ENCODE results near the gene RBM47. TPM values are rescaled to one million over a fixed set of nuclear protein-coding genes. Genes with fewer than 3 reads are reported as not detected.
A peak's percentile ranks its signal among the peaks of the same experiment; 100 is the strongest.
"Not testable (repeated sequence)": the region's sequence is repeated elsewhere in the genome, so short reads cannot be mapped to it uniquely, and the experiment has no call there.

The RBM47 gene
- total RNA-seq, 2 donors from 2014 or later = 4.4 to 13.7 TPM

DNA sequence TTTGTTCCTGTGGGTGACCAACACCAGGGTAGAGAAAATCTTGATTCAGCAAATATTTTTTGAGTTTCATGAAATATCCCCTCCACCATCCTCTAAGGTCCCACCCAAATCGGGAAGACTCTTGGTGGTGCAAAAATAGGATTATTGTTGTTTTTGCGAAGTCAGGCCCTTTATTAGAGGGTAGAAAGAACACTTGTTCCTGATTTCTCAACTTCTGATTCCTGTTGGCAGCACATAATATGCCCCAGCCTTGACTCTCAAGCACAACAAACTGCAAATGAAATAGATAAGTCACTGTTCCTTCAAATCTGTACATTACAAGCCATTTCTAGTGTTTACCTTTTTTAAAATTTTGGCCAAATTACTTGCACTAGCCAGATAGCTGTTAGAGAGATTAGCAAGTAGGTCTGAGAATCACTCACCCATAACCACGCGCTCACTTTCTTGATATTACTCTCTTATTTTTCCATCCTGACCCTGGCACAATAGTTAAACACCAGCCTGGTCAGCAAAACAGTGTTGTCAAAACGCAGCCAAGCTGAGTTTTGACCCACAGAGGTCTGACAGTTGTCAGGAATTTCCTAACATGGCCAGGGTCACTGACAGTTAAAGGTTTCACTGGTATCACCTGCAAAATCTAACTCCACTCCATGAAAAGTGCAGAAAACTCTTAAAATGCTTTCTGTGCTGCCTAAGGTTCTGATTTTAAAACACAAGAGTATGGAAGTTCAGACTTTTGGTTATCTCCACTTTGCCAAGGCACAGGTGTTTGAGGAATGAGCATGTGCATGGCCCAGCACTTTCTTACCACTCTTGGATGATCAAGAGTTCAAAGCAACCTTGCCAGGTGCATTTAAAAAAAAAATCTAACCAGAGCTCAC is 69.8 kb downstream of the RBM47 start:
- TF ChIP-seq, protein P1, sequence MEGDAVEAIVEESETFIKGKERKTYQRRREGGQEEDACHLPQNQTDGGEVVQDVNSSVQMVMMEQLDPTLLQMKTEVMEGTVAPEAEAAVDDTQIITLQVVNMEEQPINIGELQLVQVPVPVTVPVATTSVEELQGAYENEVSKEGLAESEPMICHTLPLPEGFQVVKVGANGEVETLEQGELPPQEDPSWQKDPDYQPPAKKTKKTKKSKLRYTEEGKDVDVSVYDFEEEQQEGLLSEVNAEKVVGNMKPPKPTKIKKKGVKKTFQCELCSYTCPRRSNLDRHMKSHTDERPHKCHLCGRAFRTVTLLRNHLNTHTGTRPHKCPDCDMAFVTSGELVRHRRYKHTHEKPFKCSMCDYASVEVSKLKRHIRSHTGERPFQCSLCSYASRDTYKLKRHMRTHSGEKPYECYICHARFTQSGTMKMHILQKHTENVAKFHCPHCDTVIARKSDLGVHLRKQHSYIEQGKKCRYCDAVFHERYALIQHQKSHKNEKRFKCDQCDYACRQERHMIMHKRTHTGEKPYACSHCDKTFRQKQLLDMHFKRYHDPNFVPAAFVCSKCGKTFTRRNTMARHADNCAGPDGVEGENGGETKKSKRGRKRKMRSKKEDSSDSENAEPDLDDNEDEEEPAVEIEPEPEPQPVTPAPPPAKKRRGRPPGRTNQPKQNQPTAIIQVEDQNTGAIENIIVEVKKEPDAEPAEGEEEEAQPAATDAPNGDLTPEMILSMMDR (IDR thresholded peaks at IDR 0.05) = no peak
- Histone ChIP-seq H3K27me3 (no peaks in the 10 kb centered on the region), H3K36me3 (no peaks in the 10 kb centered on the region), H3K4me3 (no peak overlapping the region), H3K9me3 (no peaks in the 10 kb centered on the region), H3K27ac (peak overlapping the region in 1 of 2 donors; percentile 35), H3K4me1 (no peaks in the 10 kb centered on the region)
- DNase-seq (ENCODE audit: low spot score) = no peak

DNA sequence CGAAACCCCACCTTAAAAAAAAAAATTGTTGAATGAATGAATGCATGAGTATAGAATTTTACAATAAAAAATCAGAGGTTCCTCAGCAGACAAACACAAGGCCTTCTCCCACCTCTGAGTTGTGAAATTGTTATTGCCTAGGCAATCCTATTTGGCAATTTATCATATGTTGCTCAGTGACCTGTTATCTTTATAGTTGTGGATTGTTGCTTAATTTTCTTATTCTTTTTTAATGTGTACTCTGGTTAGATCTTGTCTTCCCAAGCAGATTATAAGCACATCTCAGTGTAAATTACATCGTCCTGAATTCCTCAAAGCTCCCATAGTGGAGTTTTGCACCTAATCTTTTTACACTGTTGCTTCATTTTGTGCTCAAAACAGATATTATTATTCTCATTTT is 71.9 kb downstream of the RBM47 start:
- no peaks in the 10 kb centered on the region for H3K27me3 ChIP-seq
- no peaks in the 10 kb centered on the region for H3K9me3 ChIP-seq
- H3K4me1 ChIP-seq = no peaks in the 10 kb centered on the region
- no peak overlapping the region for H3K4me3 ChIP-seq
- no peaks in the 10 kb centered on the region for H3K36me3 ChIP-seq
- no peak overlapping the region for H3K27ac ChIP-seq
- no peak for DNase-seq (ENCODE audit: low spot score)
- TF ChIP-seq, protein P1 (IDR thresholded peaks at IDR 0.05) = no peak

- H3K27ac ChIP-seq = peak overlapping the region; percentile 16 to 42
- H3K9me3 ChIP-seq = no peaks in the 10 kb centered on the region
- TF ChIP-seq, protein P1 (IDR thresholded peaks at IDR 0.05) = no peak
- no peaks in the 10 kb centered on the region for H3K4me1 ChIP-seq
- no peaks in the 10 kb centered on the region for H3K27me3 ChIP-seq
- no peaks in the 10 kb centered on the region for H3K36me3 ChIP-seq
- no peak overlapping the region for H3K4me3 ChIP-seq
- no peak for DNase-seq (ENCODE audit: low spot score)
Measured at GRCh38 chr4:40555176-40555900, 74.3 kb downstream of the RBM47 start.

- not testable (repeated sequence) for H3K36me3 ChIP-seq; H3K4me1 ChIP-seq; H3K9me3 ChIP-seq; H3K27me3 ChIP-seq; H3K4me3 ChIP-seq; DNase-seq (ENCODE audit: low spot score)
- peak overlapping the region; percentile 16 to 42 for H3K27ac ChIP-seq
Measured at GRCh38 chr4:40554641-40555040, 75.0 kb downstream of the RBM47 start.

- H3K4me1 ChIP-seq = no peaks in the 10 kb centered on the region
Measured at GRCh38 chr4:40553995-40554394, 75.7 kb downstream of the RBM47 start.

GRCh38 chr4:40552536-40552935 is 77.1 kb downstream of the RBM47 start:
- H3K36me3 ChIP-seq = no peaks in the 10 kb centered on the region
- no peak overlapping the region for H3K4me3 ChIP-seq
- H3K27ac ChIP-seq = no peak overlapping the region
- no peaks in the 10 kb centered on the region for H3K27me3 ChIP-seq
- no peaks in the 10 kb centered on the region for H3K4me1 ChIP-seq
- TF ChIP-seq, protein P1 (IDR thresholded peaks at IDR 0.05) = no peak
- H3K9me3 ChIP-seq = no peaks in the 10 kb centered on the region
- DNase-seq (ENCODE audit: low spot score) = no peak

More at GRCh38 chr4:40553995-40554394, 75.7 kb downstream of the RBM47 start:
- Histone ChIP-seq H3K27me3 (no peaks in the 10 kb centered on the region), H3K36me3 (no peaks in the 10 kb centered on the region), H3K4me3 (no peak overlapping the region), H3K27ac (peak overlapping the region in 1 of 2 donors; percentile 16), H3K9me3 (no peaks in the 10 kb centered on the region)
- no peak for DNase-seq (ENCODE audit: low spot score)
- TF ChIP-seq, protein P1 (IDR thresholded peaks at IDR 0.05) = no peak

- H3K4me1 ChIP-seq; H3K9me3 ChIP-seq; H3K36me3 ChIP-seq; DNase-seq (ENCODE audit: low spot score); H3K27me3 ChIP-seq: not testable (repeated sequence)
- peak overlapping the region in 1 of 2 donors; percentile 48 for H3K27ac ChIP-seq
- peak overlapping the region in 1 of 2 donors; percentile 35 for H3K4me3 ChIP-seq
Measured at GRCh38 chr4:40551568-40552136, 78.0 kb downstream of the RBM47 start.

All from right atrium auricular region (tissue), 2 donors.